HG02642 (cell line): Measurements from ENCODE around the gene CROCC.

ENCODE experiments used
- ATAC-seq: cut with Tn5 transposase; IDR thresholded peaks from one replicate; pipeline ENCODE4 v1.9.1; 2021; ENCODE audit warnings: mild to moderate bottlenecking; ENCODE audit not compliant: unreplicated experiment, poor library complexity

Gene CROCC

GRCh38 chr1:16980473-16981268 lies 58.9 kb downstream of the CROCC start, which contains the start of gene MFAP2:
Gene MFAP2 (minus strand): TSS chr1:16980620. CDS start chr1:16978273, 2,347 bp downstream.
- no peak for ATAC-seq

- no peak for ATAC-seq
Observed at GRCh38 chr1:16981269-16981849, 59.6 kb downstream of the CROCC start.

- no peak for ATAC-seq
Observed at GRCh38 chr1:16982902-16983301, 61.2 kb downstream of the CROCC start.

- no peak for ATAC-seq
Observed at GRCh38 chr1:16983649-16984048, 61.9 kb downstream of the CROCC start.

GRCh38 chr1:16984717-16985116 lies 63.0 kb downstream of the CROCC start:
- ATAC-seq = no peak

- no peak for ATAC-seq
Observed at GRCh38 chr1:16986113-16986512, 64.4 kb downstream of the CROCC start.

- ATAC-seq = no peak
Observed at GRCh38 chr1:16986560-16986959, 64.8 kb downstream of the CROCC start.

- ATAC-seq = no peak
Observed at GRCh38 chr1:16986962-16987361, 65.2 kb downstream of the CROCC start.

GRCh38 chr1:16988210-16988609 lies 66.5 kb downstream of the CROCC start:
- no peak for ATAC-seq

GRCh38 chr1:16989676-16990391 lies 68.1 kb downstream of the CROCC start:
- no peak for ATAC-seq

- no peak for ATAC-seq
Observed at GRCh38 chr1:16991571-16991970, 69.8 kb downstream of the CROCC start.

GRCh38 chr1:16992102-16992501 lies 70.4 kb downstream of the CROCC start:
- no peak for ATAC-seq

GRCh38 chr1:16992675-16993074 lies 70.9 kb downstream of the CROCC start:
- ATAC-seq = no peak

- ATAC-seq = no peak
Observed at GRCh38 chr1:16993521-16994038, 71.8 kb downstream of the CROCC start.

GRCh38 chr1:16996845-16997244 lies 75.1 kb downstream of the CROCC start:
- ATAC-seq = no peak

- no peak for ATAC-seq
Observed at GRCh38 chr1:16998589-16998988, 76.9 kb downstream of the CROCC start.

GRCh38 chr1:16999863-17000262 lies 78.1 kb downstream of the CROCC start:
- ATAC-seq = no peak

- ATAC-seq = no peak
Observed at GRCh38 chr1:17001760-17002523, 80.2 kb downstream of the CROCC start.

GRCh38 chr1:17002524-17002902 lies 80.8 kb downstream of the CROCC start:
- no peak for ATAC-seq
